ENCODE measurements around the gene EEFSEC. TPM values are rescaled to one million over a fixed set of nuclear protein-coding genes. Genes with fewer than 3 reads are reported as not detected.

Gene EEFSEC
- polyA plus RNA-seq, 1 experiment: 6.8 TPM

- H3K27me3 ChIP-seq (ENCODE audit: control insufficient read depth, insufficient read depth, low read length): no peaks in the 10 kb centered on the region
- H3K9me3 ChIP-seq (ENCODE audit: control insufficient read depth, insufficient read depth, low read length): no peaks in the 10 kb centered on the region; the same call in 1 of the 2 replicates
- ChIA-PET CTCF (no interaction called here), POLR2A (interaction anchor here (0.5 kb wide), 1 partner anchor 685 kb away, joined by 3 read pairs; no protein-coding TSS in a partner anchor)
- no peak for DNase-seq (ENCODE audit: low read depth, low spot score)
- no peak overlapping the region for H3K27ac ChIP-seq (ENCODE audit: low read depth, low read length)
- no peak overlapping the region for H3K4me3 ChIP-seq (ENCODE audit: low read depth, low read length)
- TF ChIP-seq CTCF (IDR thresholded peaks at IDR 0.05; ENCODE audit: low read depth, low read length): no peak
Measured at GRCh38 chr3:128252083-128252482, 98.8 kb downstream of the EEFSEC start.

GRCh38 chr3:128253150-128253549 lies 99.9 kb downstream of the EEFSEC start:
- H3K27ac ChIP-seq (ENCODE audit: low read depth, low read length): no peak overlapping the region
- no peaks in the 10 kb centered on the region for H3K27me3 ChIP-seq (ENCODE audit: control insufficient read depth, insufficient read depth, low read length)
- ChIA-PET POLR2A (no interaction called here), CTCF (interaction anchor here (1.0 to 1.5 kb wide), 2 partner anchors 27 to 83 kb away, joined by 3 to 5 read pairs; no protein-coding TSS in a partner anchor)
- H3K9me3 ChIP-seq (ENCODE audit: control insufficient read depth, insufficient read depth, low read length): no peaks in the 10 kb centered on the region; the same call in 1 of the 2 replicates
- no peak for DNase-seq (ENCODE audit: low read depth, low spot score)
- no peak for TF ChIP-seq CTCF (IDR thresholded peaks at IDR 0.05; ENCODE audit: low read depth, low read length)
- H3K4me3 ChIP-seq (ENCODE audit: low read depth, low read length): no peak overlapping the region

- peaks cover 3% of the 10 kb centered on the region for H3K9me3 ChIP-seq (ENCODE audit: control insufficient read depth, insufficient read depth, low read length)
- no peak for TF ChIP-seq CTCF (IDR thresholded peaks at IDR 0.05; ENCODE audit: low read depth, low read length)
- DNase-seq (ENCODE audit: low read depth, low spot score): no peak
- CTCF ChIA-PET: interaction anchor here (1.0 to 1.5 kb wide), 2 partner anchors 28 to 84 kb away, joined by 3 to 5 read pairs; no protein-coding TSS in a partner anchor
- no peaks in the 10 kb centered on the region for H3K27me3 ChIP-seq (ENCODE audit: control insufficient read depth, insufficient read depth, low read length)
- no peak overlapping the region for H3K4me3 ChIP-seq (ENCODE audit: low read depth, low read length)
- POLR2A ChIA-PET: no interaction called here
- H3K27ac ChIP-seq (ENCODE audit: low read depth, low read length): no peak overlapping the region
Measured at GRCh38 chr3:128254066-128254590, 100.8 kb downstream of the EEFSEC start.

GRCh38 chr3:128254967-128255366 lies 101.7 kb downstream of the EEFSEC start:
- Histone ChIP-seq H3K27me3 (ENCODE audit: control insufficient read depth, insufficient read depth, low read length) (no peaks in the 10 kb centered on the region), H3K4me3 (ENCODE audit: low read depth, low read length) (no peak overlapping the region), H3K27ac (ENCODE audit: low read depth, low read length) (no peak overlapping the region), H3K9me3 (ENCODE audit: control insufficient read depth, insufficient read depth, low read length) (peaks cover 3% of the 10 kb centered on the region)
- TF ChIP-seq CTCF (IDR thresholded peaks at IDR 0.05; ENCODE audit: low read depth, low read length): no peak
- ChIA-PET CTCF (interaction anchor here (0.6 to 1.0 kb wide), 2 partner anchors 16 to 21 kb away, joined by 3 to 5 read pairs; no protein-coding TSS in a partner anchor), POLR2A (no interaction called here)
- DNase-seq (ENCODE audit: low read depth, low spot score): no peak

GRCh38 chr3:128256131-128256530 lies 102.8 kb downstream of the EEFSEC start:
- TF ChIP-seq CTCF (IDR thresholded peaks at IDR 0.05; ENCODE audit: low read depth, low read length): no peak
- CTCF ChIA-PET: interaction anchor here (1.0 kb wide), 1 partner anchor 20 kb away, joined by 5 read pairs; no protein-coding TSS in a partner anchor

More at GRCh38 chr3:128256131-128256530, 102.8 kb downstream of the EEFSEC start:
- H3K9me3 ChIP-seq (ENCODE audit: control insufficient read depth, insufficient read depth, low read length): peaks cover 6% of the 10 kb centered on the region
- no peak overlapping the region for H3K27ac ChIP-seq (ENCODE audit: low read depth, low read length)
- POLR2A ChIA-PET: no interaction called here
- no peak for DNase-seq (ENCODE audit: low read depth, low spot score)
- no peaks in the 10 kb centered on the region for H3K27me3 ChIP-seq (ENCODE audit: control insufficient read depth, insufficient read depth, low read length)
- H3K4me3 ChIP-seq (ENCODE audit: low read depth, low read length): no peak overlapping the region

Measured in AG04450 (cell line).